ENCODE results near the gene BGLAP. TPM values are rescaled to one million over a fixed set of nuclear protein-coding genes. Genes with fewer than 3 reads are reported as not detected.

Gene BGLAP
- total RNA-seq, 1 donor from 2014 or later, result 2.5 TPM

DNA sequence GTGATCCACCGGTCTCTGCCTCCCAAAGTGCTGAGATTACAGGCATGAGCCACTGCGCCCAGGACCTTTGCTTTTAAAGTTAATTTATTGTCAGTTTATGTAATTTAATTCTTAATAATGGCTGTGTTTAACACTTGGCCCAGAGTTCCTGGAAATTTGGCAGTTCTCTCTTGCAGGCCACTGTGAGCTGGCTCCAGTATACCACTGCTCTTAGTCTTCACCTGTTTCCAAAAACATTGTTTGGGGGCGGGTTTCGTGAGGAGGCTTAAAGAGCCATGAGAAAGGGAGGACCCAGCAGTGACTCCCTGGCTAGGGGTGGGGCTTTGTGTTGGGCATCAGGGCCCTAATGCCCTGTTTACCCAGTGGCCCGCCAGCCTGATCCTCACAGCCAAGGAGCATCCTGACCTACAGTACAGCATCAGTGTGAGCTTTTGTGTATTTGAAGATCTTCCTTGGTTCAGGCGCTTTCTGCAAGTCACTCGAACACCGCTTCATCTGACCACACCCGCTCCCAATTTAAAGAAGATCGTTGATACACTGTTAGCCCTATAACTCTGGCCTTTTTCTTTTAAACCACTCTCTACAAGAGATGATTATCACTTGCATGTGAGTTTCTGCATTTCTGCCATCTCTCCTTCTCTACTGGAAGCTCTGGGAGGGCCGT, 12.0 kb upstream of the BGLAP start:
- Mint-ChIP-seq H3K4me3 (no peak overlapping the region), H3K9me3 (no peaks in the 10 kb centered on the region), H3K4me1 (ENCODE audit: low read depth) (peaks cover 24% of the 10 kb centered on the region), H3K36me3 (ENCODE audit: low read depth) (peaks cover 34% of the 10 kb centered on the region), H3K27ac (peak overlapping the region; percentile 40), H3K27me3 (ENCODE audit: insufficient read depth) (no peaks in the 10 kb centered on the region)
- intact Hi-C loops (cut with micrococcal nuclease), result loop anchor here (10.0 kb wide), 1 partner anchor 255 kb away; the partner anchor contains the start of gene ARHGEF2
- DNase-seq (ENCODE audit: low spot score), result no peak

- H3K27ac Mint-ChIP-seq, result peak overlapping the region; percentile 40
- H3K9me3 Mint-ChIP-seq, result no peaks in the 10 kb centered on the region
- no peak overlapping the region for H3K4me3 Mint-ChIP-seq
- no peak for DNase-seq (ENCODE audit: low spot score)
- no peaks in the 10 kb centered on the region for H3K27me3 Mint-ChIP-seq (ENCODE audit: insufficient read depth)
- H3K36me3 Mint-ChIP-seq (ENCODE audit: low read depth), result peaks cover 32% of the 10 kb centered on the region
- intact Hi-C loops (cut with micrococcal nuclease), result no loop called here
- peaks cover 20% of the 10 kb centered on the region for H3K4me1 Mint-ChIP-seq (ENCODE audit: low read depth)
Observed at GRCh38 chr1:156230473-156230837, 11.5 kb upstream of the BGLAP start.

DNA sequence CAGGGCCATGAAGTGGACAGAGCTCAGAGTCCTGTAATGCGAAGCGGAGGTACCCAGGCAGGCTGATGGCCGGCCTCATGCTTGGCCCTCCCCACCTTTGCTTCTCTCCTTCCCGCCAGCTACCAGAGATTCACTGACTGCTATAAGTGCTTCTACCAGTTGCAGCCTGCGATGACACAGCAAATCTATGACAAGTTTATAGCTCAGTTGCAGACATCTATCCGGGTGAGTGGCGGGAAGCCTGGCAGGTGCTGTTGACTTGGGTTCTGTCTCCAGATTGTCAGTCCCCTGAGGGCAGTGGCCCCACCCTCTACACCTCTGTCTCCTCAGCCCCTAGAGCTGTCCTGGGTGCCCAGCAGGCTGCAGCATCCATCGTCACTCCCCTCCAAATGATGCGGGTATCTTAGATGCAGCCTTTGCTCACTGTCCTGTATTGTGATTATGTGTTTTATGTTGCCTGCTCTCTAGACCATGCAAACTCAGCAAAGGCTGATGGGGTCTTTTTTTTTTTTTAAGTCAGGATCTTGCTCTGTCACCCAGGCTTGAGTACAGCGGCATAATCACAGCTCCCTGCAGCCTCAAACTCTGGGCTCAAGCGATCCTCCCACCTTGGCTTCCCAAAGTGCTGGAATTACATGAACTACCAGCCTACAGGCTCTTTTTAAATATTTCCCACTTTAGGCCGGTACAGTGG, 9.6 kb upstream of the BGLAP start:
- intact Hi-C loops (cut with micrococcal nuclease), result no loop called here
- H3K36me3 Mint-ChIP-seq (ENCODE audit: low read depth), result peaks cover 36% of the 10 kb centered on the region
- H3K4me3 Mint-ChIP-seq, result no peak overlapping the region
- DNase-seq (ENCODE audit: low spot score), result no peak
- no peaks in the 10 kb centered on the region for H3K9me3 Mint-ChIP-seq
- no peak overlapping the region for H3K27ac Mint-ChIP-seq
- H3K4me1 Mint-ChIP-seq (ENCODE audit: low read depth), result peaks cover 9% of the 10 kb centered on the region
- no peaks in the 10 kb centered on the region for H3K27me3 Mint-ChIP-seq (ENCODE audit: insufficient read depth)

DNA sequence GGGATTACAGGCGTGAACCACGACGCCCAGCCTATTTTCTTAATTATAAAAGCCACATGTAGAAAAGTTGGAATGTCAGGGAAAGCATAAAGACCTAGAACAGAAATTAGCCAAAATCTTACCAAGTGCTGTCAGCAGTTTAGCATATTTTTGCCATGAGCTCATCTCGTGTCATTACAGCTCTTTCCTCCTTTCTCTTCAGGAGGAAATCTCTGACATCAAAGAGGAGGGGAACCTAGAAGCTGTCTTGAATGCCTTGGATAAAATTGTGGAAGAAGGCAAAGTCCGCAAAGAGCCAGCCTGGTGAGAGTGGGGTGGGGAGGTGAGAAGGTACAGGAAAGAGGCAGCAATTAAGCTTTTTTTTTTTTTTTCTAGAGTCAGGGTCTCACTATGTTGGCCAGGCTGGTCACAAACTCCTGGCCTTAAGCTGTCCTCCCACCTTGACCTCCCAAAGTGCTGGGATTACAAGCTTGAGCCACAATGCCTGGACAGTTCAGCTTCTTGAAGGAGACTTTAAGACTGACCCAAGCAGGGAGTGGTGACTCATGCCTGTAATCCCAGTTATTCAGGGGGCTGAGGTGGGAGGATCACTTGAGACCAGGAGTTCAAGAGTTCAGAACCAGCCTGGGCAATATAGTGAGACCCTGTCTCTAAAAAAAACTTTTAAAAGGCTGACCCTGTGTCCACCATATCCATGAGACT, 8.4 kb upstream of the BGLAP start:
- no peak overlapping the region for H3K27ac Mint-ChIP-seq
- no peak for DNase-seq (ENCODE audit: low spot score)
- no peaks in the 10 kb centered on the region for H3K27me3 Mint-ChIP-seq (ENCODE audit: insufficient read depth)
- peaks cover 2% of the 10 kb centered on the region for H3K4me1 Mint-ChIP-seq (ENCODE audit: low read depth)
- H3K36me3 Mint-ChIP-seq (ENCODE audit: low read depth), result peaks cover 37% of the 10 kb centered on the region
- H3K4me3 Mint-ChIP-seq, result no peak overlapping the region
- H3K9me3 Mint-ChIP-seq, result no peaks in the 10 kb centered on the region
- intact Hi-C loops (cut with micrococcal nuclease), result no loop called here

- no peak for DNase-seq (ENCODE audit: low spot score)
- Mint-ChIP-seq H3K36me3 (ENCODE audit: low read depth) (peaks cover 32% of the 10 kb centered on the region), H3K4me3 (no peak overlapping the region), H3K27me3 (ENCODE audit: insufficient read depth) (no peaks in the 10 kb centered on the region), H3K9me3 (no peaks in the 10 kb centered on the region), H3K4me1 (ENCODE audit: low read depth) (no peaks in the 10 kb centered on the region), H3K27ac (no peak overlapping the region)
- intact Hi-C loops (cut with micrococcal nuclease), result no loop called here
Observed at GRCh38 chr1:156236164-156236563, 5.8 kb upstream of the BGLAP start.

DNA sequence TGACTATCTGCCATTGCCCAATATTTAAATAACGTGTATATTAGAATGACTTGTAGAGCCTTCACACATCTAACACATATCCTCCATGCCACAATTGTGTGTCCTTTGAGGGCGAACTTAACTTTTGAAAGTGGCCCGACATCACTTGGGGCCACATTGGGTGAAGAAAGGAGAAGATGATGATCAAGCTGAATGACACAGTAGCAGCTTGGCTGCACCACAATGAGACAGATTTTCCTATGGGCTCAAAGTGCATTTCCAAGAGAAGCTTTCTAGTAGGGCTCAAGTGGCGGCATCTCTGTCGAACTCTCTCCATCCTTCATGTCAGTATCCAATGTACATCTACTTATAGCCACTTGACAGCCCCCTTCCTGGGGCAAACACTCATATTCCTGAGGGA, 3.7 kb upstream of the BGLAP start:
- Mint-ChIP-seq H3K36me3 (ENCODE audit: low read depth) (peaks cover 32% of the 10 kb centered on the region), H3K4me1 (ENCODE audit: low read depth) (no peaks in the 10 kb centered on the region), H3K4me3 (no peak overlapping the region), H3K9me3 (no peaks in the 10 kb centered on the region), H3K27ac (no peak overlapping the region), H3K27me3 (ENCODE audit: insufficient read depth) (no peaks in the 10 kb centered on the region)
- intact Hi-C loops (cut with micrococcal nuclease), result no loop called here
- DNase-seq (ENCODE audit: low spot score), result no peak

DNA sequence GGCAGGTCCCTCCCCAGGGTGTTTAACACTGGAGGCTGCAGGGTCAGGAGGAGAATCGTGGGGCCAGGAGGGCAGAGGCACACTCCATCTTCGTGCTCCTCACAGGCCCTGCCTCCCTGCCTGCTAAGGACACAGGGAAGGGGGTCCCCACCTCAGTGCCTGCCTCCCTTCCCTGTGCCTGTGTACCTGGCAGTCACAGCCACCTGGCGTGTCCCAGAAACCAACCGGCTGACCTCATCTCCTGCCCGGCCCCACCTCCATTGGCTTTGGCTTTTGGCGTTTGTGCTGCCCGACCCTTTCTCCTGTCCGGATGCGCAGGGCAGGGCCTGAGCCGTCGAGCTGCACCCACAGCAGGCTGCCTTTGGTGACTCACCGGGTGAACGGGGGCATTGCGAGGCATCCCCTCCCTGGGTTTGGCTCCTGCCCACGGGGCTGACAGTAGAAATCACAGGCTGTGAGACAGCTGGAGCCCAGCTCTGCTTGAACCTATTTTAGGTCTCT, 623 bp upstream of the BGLAP start:
- Mint-ChIP-seq H3K27me3 (ENCODE audit: insufficient read depth) (no peaks in the 10 kb centered on the region), H3K27ac (no peak overlapping the region), H3K4me1 (ENCODE audit: low read depth) (peaks cover 9% of the 10 kb centered on the region), H3K4me3 (no peak overlapping the region), H3K36me3 (ENCODE audit: low read depth) (peaks cover 25% of the 10 kb centered on the region), H3K9me3 (no peaks in the 10 kb centered on the region)
- DNase-seq (ENCODE audit: low spot score), result no peak
- intact Hi-C loops (cut with micrococcal nuclease), result no loop called here

DNA sequence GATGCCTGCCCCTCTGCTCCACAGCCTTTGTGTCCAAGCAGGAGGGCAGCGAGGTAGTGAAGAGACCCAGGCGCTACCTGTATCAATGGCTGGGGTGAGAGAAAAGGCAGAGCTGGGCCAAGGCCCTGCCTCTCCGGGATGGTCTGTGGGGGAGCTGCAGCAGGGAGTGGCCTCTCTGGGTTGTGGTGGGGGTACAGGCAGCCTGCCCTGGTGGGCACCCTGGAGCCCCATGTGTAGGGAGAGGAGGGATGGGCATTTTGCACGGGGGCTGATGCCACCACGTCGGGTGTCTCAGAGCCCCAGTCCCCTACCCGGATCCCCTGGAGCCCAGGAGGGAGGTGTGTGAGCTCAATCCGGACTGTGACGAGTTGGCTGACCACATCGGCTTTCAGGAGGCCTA, 754 bp downstream of the BGLAP start:
- H3K27ac Mint-ChIP-seq, result no peak overlapping the region

DNA sequence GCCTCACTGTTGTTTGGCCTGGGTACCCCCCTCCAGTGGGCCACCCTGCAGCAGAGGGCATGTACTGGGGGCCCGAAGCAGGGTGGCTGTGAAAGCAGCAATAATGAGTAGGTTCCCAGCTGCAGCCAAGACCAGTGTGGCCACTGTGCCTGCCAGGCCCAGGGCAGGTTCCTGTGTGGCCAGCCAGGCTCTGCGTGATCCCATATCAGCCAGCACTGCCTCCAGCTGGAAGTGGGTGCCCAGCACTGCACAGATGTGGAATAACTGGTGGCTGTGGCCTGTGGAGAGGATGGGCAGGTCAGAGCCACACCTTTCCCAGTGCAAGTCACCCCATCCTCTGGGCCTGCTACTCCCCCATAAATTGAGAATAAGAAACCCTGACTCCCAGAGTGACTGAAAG, 2.1 kb downstream of the BGLAP start:
- Mint-ChIP-seq H3K27ac (no peak overlapping the region), H3K4me3 (no peak overlapping the region), H3K27me3 (ENCODE audit: insufficient read depth) (no peaks in the 10 kb centered on the region), H3K4me1 (ENCODE audit: low read depth) (peaks cover 9% of the 10 kb centered on the region), H3K36me3 (ENCODE audit: low read depth) (peaks cover 14% of the 10 kb centered on the region), H3K9me3 (no peaks in the 10 kb centered on the region)
- intact Hi-C loops (cut with micrococcal nuclease), result no loop called here
- no peak for DNase-seq (ENCODE audit: low spot score)

More for the DNA sequence above, 754 bp downstream of the BGLAP start:
- Mint-ChIP-seq H3K4me1 (ENCODE audit: low read depth) (peaks cover 9% of the 10 kb centered on the region), H3K4me3 (no peak overlapping the region), H3K36me3 (ENCODE audit: low read depth) (peaks cover 21% of the 10 kb centered on the region), H3K9me3 (no peaks in the 10 kb centered on the region), H3K27me3 (ENCODE audit: insufficient read depth) (no peaks in the 10 kb centered on the region)
- no peak for DNase-seq (ENCODE audit: low spot score)
- intact Hi-C loops (cut with micrococcal nuclease), result no loop called here

GRCh38 chr1:156244712-156245111, 2.7 kb downstream of the BGLAP start:
- Mint-ChIP-seq H3K27ac (peak overlapping the region; percentile 82), H3K36me3 (ENCODE audit: low read depth) (peaks cover 13% of the 10 kb centered on the region), H3K4me1 (ENCODE audit: low read depth) (peaks cover 9% of the 10 kb centered on the region), H3K27me3 (ENCODE audit: insufficient read depth) (no peaks in the 10 kb centered on the region), H3K9me3 (no peaks in the 10 kb centered on the region), H3K4me3 (peak overlapping the region; percentile 75)
- intact Hi-C loops (cut with micrococcal nuclease), result no loop called here
- DNase-seq (ENCODE audit: low spot score), result no peak

DNA sequence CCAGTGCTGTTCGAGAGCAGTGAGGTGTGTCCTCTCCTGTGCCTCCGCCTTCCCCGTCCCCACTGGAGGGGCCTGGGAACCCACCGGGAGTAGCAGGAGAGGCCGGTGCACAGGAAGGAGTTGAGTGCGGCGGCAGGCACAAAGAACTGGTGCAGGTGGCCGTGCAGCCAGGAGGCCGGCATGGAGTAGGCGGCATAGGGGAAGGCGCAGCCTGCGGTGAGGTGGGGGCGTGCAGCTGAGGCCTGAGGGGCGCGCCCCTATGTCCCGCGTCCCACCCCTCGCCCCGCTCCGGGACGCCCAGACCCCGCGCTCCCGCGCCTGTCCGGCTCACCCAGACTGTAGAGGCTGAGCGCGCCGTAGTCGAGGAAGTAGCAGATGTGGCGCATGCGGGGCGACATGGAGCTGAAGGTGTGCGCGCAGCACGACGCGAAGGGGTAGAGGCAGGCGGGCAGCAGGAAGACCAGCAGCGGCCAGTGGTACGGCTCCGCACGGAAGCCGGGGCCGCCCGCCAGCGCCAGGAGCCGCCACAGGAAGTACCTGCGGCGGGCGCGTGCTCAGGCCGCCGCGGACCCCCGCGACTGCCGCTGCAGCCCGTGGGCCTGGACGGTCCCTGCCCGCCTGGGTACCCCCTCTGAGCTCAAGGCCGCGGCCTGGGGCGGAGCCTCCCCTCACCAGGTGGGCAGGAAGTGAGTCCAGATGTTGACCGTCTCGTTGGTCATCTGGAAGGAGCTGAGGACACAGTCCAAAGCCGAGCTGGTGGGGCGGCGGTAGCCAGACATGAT, 3.7 kb downstream of the BGLAP start:
- Mint-ChIP-seq H3K36me3 (ENCODE audit: low read depth) (peaks cover 14% of the 10 kb centered on the region), H3K27me3 (ENCODE audit: insufficient read depth) (no peaks in the 10 kb centered on the region), H3K4me1 (ENCODE audit: low read depth) (peaks cover 9% of the 10 kb centered on the region), H3K9me3 (no peaks in the 10 kb centered on the region), H3K27ac (peak overlapping the region; percentile 82), H3K4me3 (peak overlapping the region; percentile 75)
- DNase-seq (ENCODE audit: low spot score), result peak; percentile 20
- intact Hi-C loops (cut with micrococcal nuclease), result no loop called here

GRCh38 chr1:156246241-156246780, 4.3 kb downstream of the BGLAP start:
- Mint-ChIP-seq H3K27me3 (ENCODE audit: insufficient read depth) (no peaks in the 10 kb centered on the region), H3K27ac (peak overlapping the region; percentile 29), H3K4me1 (ENCODE audit: low read depth) (peaks cover 9% of the 10 kb centered on the region)

More at GRCh38 chr1:156246241-156246780, 4.3 kb downstream of the BGLAP start:
- DNase-seq (ENCODE audit: low spot score), result no peak
- H3K4me3 Mint-ChIP-seq, result no peak overlapping the region
- H3K9me3 Mint-ChIP-seq, result no peaks in the 10 kb centered on the region
- intact Hi-C loops (cut with micrococcal nuclease), result no loop called here
- H3K36me3 Mint-ChIP-seq (ENCODE audit: low read depth), result peaks cover 15% of the 10 kb centered on the region
